Spleen (tissue), 7 donors: Measurements from ENCODE around the gene BPGM.

ENCODE experiments used
- POLR2A ChIP-seq, 3 donors: fragments of 450-650 bp; IDR thresholded peaks; one replicate each; pipeline ENCODE4 v1.5.1; 2017; ENCODE audit warnings: antibody characterized with exemption in 3 of 3, mild to moderate bottlenecking in 1 of 3
- TF ChIP-seq, protein P1 (sequence below), 11 experiments: fragments of 200-600 bp in 7 of 11; fragments of 450-650 bp in 4 of 11; sonication (generic) in 4 of 11; IDR thresholded peaks in 8 of 11; conservative IDR thresholded peaks in 3 of 11; 1 replicate in 7 of 11; 2 replicates in 4 of 11; pipeline versions ENCODE4 v1.4.0 to v1.8.0; 2016 to 2021; ENCODE audit warnings: antibody characterized with exemption in 11 of 11, inconsistent platforms in 4 of 11, mild to moderate bottlenecking in 1 of 11
- donor health status: DM: no; HTN: no; CAD: no; lungs with moderate emphysema.
- donor health status: DM: no; HTN: no; CAD: no.
- donor health status: DM: no; HTN: no; CAD: no.

- TF ChIP-seq, protein P1, sequence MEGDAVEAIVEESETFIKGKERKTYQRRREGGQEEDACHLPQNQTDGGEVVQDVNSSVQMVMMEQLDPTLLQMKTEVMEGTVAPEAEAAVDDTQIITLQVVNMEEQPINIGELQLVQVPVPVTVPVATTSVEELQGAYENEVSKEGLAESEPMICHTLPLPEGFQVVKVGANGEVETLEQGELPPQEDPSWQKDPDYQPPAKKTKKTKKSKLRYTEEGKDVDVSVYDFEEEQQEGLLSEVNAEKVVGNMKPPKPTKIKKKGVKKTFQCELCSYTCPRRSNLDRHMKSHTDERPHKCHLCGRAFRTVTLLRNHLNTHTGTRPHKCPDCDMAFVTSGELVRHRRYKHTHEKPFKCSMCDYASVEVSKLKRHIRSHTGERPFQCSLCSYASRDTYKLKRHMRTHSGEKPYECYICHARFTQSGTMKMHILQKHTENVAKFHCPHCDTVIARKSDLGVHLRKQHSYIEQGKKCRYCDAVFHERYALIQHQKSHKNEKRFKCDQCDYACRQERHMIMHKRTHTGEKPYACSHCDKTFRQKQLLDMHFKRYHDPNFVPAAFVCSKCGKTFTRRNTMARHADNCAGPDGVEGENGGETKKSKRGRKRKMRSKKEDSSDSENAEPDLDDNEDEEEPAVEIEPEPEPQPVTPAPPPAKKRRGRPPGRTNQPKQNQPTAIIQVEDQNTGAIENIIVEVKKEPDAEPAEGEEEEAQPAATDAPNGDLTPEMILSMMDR (IDR thresholded peaks at IDR 0.05 in 8 of 11, conservative IDR thresholded peaks at IDR 0.05 in 3 of 11) = no peak
- TF ChIP-seq POLR2A (IDR thresholded peaks at IDR 0.05) = no peak
Observed at GRCh38 chr7:134679006-134679405, 32.4 kb downstream of the BPGM start.
